ENCODE measurements around the gene CENPO.

CENPO gene

DNA sequence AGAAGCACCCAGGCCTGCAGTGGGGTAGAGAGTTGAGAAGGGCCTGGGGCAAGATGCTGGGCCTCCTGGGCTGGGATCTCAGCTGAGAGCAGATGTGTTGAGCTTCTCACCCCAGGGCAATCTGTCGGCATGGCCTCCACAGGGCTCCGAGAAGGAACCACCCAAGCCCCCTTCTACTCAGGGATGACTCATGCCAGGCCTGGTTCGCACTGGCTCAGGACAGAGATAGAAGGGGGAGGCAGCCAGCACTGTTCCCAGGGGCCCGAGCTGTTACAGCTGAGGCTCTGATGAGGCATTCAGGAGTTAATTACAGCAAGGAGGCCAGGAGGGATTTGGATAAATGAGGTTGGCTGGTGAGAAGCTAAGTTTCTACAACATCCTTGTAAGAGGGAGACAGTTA, 62.5 kb downstream of the CENPO start:
- TF ChIP-seq, protein P1, sequence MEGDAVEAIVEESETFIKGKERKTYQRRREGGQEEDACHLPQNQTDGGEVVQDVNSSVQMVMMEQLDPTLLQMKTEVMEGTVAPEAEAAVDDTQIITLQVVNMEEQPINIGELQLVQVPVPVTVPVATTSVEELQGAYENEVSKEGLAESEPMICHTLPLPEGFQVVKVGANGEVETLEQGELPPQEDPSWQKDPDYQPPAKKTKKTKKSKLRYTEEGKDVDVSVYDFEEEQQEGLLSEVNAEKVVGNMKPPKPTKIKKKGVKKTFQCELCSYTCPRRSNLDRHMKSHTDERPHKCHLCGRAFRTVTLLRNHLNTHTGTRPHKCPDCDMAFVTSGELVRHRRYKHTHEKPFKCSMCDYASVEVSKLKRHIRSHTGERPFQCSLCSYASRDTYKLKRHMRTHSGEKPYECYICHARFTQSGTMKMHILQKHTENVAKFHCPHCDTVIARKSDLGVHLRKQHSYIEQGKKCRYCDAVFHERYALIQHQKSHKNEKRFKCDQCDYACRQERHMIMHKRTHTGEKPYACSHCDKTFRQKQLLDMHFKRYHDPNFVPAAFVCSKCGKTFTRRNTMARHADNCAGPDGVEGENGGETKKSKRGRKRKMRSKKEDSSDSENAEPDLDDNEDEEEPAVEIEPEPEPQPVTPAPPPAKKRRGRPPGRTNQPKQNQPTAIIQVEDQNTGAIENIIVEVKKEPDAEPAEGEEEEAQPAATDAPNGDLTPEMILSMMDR (IDR thresholded peaks at IDR 0.05; ENCODE audit: low read depth, low read length), result no peak
- Histone ChIP-seq H3K4me1 (peaks cover 16% of the 10 kb centered on the region), H3K36me3 (0 out of 2 replicates have a peak, but pooled peaks cover 4% of the 10 kb centered on the region)

DNA sequence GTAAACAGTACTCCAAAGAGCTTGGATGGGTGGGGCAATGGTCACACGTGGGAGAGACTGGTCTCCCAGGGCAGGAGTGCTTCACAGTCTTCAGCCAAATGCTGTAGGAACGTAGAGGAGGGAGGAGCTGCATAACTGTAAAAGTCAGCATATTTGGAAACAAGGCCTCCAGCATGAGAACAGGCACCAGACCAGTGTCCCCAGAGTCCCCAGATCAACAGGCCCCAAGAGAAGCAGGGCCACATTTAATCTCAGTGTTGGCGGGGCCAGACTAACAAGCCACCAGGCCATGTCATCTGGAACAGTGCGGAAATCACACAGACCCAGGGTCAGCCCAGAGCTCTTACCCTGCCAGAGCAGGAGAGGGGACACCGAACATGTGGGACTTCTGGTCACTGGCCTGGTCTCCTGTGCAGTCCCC, 63.6 kb downstream of the CENPO start:
- 0 out of 2 replicates have a peak, but pooled peaks cover 4% of the 10 kb centered on the region for H3K36me3 ChIP-seq
- no peaks in the 10 kb centered on the region for H3K27me3 ChIP-seq
- no peak overlapping the region for H3K4me3 ChIP-seq (ENCODE audit: low read depth, low read length)
- TF ChIP-seq, protein P1 (IDR thresholded peaks at IDR 0.05; ENCODE audit: low read depth, low read length), result no peak
- H3K9me3 ChIP-seq, result no peaks in the 10 kb centered on the region
- peaks cover 16% of the 10 kb centered on the region for H3K4me1 ChIP-seq
- peak; percentile 42 for DNase-seq

More for the DNA sequence above, 62.5 kb downstream of the CENPO start:
- Histone ChIP-seq H3K9me3 (no peaks in the 10 kb centered on the region), H3K4me3 (ENCODE audit: low read depth, low read length) (no peak overlapping the region), H3K27me3 (no peaks in the 10 kb centered on the region)
- DNase-seq, result peak; percentile 89

DNA sequence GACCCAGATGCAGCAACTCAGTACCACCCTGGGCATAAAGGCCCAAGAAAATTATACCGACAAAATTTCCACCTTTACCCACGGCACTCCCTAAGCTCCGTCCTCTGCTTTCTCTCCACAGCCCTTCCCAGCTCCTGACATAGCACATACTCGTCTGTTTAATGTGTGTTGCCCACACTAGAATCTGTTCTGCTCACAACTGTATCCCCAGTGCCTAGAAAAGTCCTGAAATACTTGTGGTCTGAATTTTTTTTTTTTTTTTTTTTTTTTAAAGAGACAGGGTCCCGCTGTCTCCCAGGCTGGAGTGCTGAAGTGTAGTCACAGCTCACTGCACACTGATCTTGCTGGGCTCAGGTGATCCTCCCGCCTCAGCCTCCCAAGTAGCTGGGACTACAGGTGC, 64.5 kb downstream of the CENPO start:
- H3K36me3 ChIP-seq, result 0 out of 2 replicates have a peak, but pooled peaks cover 4% of the 10 kb centered on the region
- H3K9me3 ChIP-seq, result no peaks in the 10 kb centered on the region
- no peaks in the 10 kb centered on the region for H3K27me3 ChIP-seq
- peaks cover 16% of the 10 kb centered on the region for H3K4me1 ChIP-seq
- DNase-seq, result no peak
- H3K4me3 ChIP-seq (ENCODE audit: low read depth, low read length), result no peak overlapping the region
- TF ChIP-seq, protein P1 (IDR thresholded peaks at IDR 0.05; ENCODE audit: low read depth, low read length), result no peak

DNA sequence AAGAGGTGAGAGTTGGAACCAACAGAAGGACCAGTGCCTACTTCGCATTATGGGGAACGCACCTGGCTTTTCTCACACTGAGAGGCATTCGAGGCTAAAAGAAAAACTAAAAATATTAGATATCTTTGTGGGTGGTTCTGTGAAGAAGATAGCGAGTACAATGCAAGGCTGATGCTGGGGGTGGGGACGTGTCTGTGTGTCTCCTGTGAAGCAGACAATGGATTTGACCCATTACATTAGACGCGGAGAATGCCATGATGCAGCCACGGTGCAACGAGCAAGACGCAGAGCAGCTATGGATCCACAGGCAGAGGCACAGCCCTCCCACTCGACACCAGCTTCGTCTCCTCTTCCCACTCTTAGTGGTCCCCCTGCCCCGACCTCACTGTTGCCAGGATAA, 65.8 kb downstream of the CENPO start:
- H3K36me3 ChIP-seq, result 0 out of 2 replicates have a peak, but pooled peaks cover 3% of the 10 kb centered on the region
- peaks cover 16% of the 10 kb centered on the region for H3K4me1 ChIP-seq
- no peak for DNase-seq
- H3K4me3 ChIP-seq (ENCODE audit: low read depth, low read length), result no peak overlapping the region
- TF ChIP-seq, protein P1 (IDR thresholded peaks at IDR 0.05; ENCODE audit: low read depth, low read length), result no peak
- H3K27me3 ChIP-seq, result no peaks in the 10 kb centered on the region
- no peaks in the 10 kb centered on the region for H3K9me3 ChIP-seq

- no peaks in the 10 kb centered on the region for H3K27me3 ChIP-seq
- no peak for DNase-seq
- no peak overlapping the region for H3K4me3 ChIP-seq (ENCODE audit: low read depth, low read length)
- H3K9me3 ChIP-seq, result no peaks in the 10 kb centered on the region
- no peaks in the 10 kb centered on the region for H3K36me3 ChIP-seq
- TF ChIP-seq, protein P1 (IDR thresholded peaks at IDR 0.05; ENCODE audit: low read depth, low read length), result no peak
- H3K4me1 ChIP-seq, result peaks cover 16% of the 10 kb centered on the region
Measured at GRCh38 chr2:24859968-24860600, 66.9 kb downstream of the CENPO start.

DNA sequence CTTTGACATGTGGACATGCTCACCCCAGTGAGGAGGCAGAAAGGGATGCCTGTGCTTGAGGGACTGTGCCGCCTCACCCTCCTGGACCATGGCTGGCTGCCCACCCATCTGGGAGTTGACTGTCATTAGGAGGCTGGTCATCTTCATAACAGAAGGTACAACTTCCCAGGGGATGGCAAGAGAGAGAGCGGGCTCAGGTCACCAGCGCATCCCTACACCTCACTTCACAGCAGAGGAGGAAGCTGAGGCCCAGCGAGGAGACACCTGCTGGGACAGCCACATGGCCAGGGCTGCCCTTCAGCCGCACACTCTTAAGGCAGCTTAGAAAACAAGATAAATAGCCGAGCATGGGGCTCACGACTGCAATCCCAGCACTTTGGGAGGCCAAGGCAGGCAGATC, 67.4 kb downstream of the CENPO start:
- Histone ChIP-seq H3K9me3 (no peaks in the 10 kb centered on the region), H3K36me3 (no peaks in the 10 kb centered on the region), H3K4me3 (ENCODE audit: low read depth, low read length) (no peak overlapping the region), H3K4me1 (peaks cover 10% of the 10 kb centered on the region), H3K27me3 (no peaks in the 10 kb centered on the region)
- TF ChIP-seq, protein P1 (IDR thresholded peaks at IDR 0.05; ENCODE audit: low read depth, low read length), result no peak
- DNase-seq, result no peak
